Activated CD4-positive, alpha-beta T cell treated with anti-CD3 and anti-CD28 coated beads, Interleukin-10, Interleukin-2, amounts not matched to agents 100 ng/mL and 50 ng/mL, durations not matched to agents 16 hours and 8 hours (primary cell): ENCODE measurements around the gene SLC25A24.
"Not testable (repeated sequence)": the region's sequence is repeated elsewhere in the genome, so short reads cannot be mapped to it uniquely, and the experiment has no call there.

Source experiments
- DNase-seq: peaks from one replicate; pipeline ENCODE4 v3.0.0-alpha.2; 2020

SLC25A24 gene

GRCh38 chr1:108132367-108132766, 67.8 kb downstream of the SLC25A24 start:
- not testable (repeated sequence) for DNase-seq

DNA sequence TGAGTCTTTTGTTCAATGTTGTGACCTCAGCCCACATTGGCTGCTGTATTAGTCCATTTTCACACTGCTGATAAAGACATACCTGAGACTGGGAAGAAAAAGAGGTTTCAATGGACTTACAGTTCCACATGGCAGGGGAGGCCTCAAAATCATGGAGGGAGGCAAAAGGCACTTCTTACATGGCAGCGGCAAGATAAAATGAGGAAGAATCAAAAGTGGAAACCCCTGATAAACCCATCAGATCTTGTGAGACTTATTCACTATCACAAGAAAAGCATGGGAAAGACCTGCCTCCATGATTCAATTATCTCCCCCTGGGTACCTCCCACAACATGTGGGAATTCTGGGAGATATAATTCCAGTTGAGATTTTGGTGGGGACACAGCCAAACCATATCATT, 68.9 kb downstream of the SLC25A24 start:
- DNase-seq = not testable (repeated sequence)

DNA sequence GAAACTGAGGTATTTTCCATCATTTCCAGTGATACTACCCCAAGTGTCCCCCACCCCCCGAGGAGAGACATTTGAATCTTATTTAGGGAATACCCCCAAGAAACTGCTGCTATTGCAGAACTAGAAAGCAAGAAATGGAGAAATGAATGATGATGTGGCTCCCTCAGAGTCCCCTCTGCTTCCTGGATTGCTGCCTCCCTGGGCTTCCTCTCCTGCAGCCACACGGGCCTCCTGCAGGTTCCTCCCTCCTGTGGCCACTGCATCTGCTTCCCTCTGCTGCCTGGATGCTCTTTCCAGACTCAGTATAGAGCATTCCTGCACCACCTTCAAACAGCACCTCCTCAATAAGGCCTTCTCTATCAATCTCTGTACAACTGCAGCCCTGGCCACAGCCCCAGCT, 69.3 kb downstream of the SLC25A24 start:
- DNase-seq = no peak

DNA sequence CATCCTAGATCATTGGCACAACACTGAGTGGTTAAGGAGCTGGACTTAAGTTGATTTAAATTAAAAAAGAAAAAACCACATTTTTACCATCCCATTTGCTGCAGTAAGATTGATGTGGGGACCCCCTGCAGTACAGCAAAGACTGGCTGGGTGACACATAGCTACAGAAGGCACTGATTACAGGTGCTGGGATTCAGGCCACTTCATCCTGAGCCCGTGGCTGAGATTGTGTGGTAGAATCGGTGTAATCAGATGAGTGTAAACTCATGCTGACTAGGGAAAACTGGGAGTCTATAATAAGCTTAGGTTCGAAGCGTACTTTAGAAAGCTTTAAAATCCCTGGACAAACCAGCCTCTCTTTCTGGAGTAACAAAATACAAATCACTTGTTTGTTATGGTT, 70.1 kb downstream of the SLC25A24 start:
- DNase-seq = no peak

DNA sequence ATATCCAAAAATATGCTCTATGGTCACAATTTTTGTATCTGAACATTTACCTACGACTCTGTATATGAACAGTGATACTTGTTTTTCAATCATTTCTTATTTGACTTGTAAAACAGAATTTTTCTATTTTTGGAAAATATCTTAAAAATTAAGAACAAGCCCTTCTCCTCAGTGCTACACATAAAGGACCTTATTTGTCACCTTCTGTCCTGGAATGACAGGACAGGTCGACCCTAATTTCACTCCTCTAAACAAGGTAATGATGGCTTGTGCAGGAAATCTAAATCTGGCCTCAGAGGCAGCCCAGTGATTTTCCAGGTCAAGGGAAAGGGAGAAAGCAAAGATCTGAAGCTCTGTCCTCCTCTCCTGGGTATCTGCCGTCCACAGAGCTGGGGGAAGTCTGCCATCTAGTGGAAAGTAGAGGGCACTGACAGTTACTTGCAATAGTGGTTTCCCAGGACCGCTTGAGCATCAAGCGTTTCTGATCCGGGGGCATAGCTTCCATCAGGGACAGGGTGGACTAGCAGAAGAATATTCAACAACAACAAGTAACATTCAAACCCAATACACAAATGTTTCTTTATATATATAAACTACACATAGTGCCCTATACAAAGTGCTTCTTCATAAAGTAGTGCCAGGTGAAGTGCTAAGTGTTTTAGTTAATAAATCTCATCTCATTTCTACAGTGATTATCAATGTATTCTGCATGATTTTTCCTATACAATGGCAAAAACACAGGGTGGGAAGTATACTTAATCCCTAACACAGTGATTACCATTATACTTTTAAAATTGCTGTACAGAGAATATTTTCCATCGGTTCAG, 74.6 kb downstream of the SLC25A24 start:
- DNase-seq = peak; percentile 76

GRCh38 chr1:108124622-108125311, 75.4 kb downstream of the SLC25A24 start:
- DNase-seq = no peak

GRCh38 chr1:108124023-108124422, 76.1 kb downstream of the SLC25A24 start:
- DNase-seq = no peak

- no peak for DNase-seq
These were observed 78.6 kb downstream of the SLC25A24 start for GRCh38 chr1:108121358-108122143.

DNA sequence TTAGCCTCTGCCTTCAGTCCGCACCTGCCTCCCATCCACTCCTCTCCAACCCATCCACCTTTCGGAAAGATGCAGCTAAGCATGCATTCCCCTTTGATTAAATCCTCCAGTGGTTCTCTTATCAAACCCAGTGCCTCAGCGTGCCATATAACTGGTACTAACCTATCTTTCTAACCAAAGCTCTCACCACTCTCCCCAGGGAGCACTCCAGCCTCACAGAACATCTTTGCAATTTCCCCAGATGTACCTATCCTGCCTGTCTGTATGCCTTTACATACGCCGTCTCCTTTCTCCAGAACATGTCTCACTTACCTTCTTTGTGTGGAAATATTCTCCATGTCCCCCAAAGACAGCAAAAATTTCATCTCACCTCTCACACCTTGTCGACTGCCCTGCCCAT, 80.0 kb downstream of the SLC25A24 start:
- no peak for DNase-seq

DNA sequence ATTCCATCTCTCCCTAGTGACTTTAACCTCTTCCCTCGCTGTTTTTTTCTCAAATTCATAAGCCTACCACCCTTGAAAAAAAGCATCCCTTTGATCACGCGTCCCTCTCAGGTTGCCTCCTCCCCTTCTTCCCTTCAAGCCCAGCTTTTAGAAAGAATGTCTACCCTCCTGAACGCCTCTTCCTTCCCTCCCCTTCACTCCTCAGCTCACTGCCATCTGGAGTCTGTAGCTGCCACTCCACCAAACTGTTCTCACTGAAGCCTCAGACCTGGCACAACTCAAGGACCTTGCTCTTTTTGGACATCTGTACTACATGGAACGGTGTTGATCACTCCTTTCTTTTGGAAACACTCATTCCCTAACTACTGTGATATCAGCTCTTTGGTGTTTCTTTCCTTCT, 80.6 kb downstream of the SLC25A24 start:
- DNase-seq = no peak

DNA sequence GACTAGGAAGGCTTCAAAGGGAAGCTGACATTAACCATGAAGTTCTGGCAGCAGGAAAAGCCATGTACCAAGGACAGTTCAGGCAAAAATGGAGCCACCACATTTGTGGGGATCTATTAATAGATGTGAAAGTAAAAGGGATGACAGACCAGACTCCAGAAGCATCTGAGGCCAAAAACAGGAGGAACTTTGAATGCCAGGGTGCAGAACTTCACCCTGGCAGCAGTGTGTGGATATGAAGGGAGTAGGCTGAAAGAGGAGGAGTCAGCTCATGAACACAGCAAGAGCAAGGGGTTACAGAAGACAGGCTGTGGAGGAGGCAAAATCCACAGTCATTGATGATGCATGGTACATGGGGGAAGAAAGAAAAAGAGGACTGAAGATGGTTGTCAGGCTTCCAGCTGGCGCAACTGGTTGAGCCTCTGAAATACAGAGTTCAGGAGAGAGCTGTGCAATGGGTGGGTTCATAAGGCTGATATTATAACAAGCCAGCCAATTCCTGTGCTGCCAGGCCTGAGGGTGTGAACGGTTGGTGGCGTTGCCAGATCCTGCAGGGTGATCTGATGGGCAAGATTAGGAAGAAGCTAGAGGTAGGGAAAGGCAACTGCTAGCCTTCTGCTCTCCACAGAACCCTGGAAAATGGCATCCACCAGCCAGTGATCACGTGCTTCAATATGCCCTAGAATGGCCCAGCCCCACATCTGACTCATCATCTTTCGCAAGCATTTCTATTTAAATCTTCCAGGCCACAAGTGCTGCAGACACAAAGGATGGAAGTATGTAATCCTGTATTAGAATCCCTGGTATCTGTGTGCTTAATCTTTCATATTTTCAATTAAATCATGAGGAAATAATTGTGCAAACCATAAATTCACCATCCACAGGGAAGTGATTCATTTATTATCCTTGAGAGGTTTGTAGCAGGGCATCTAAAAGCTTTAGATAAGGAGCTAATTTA, 81.9 kb downstream of the SLC25A24 start:
- peak; percentile 16 for DNase-seq

DNA sequence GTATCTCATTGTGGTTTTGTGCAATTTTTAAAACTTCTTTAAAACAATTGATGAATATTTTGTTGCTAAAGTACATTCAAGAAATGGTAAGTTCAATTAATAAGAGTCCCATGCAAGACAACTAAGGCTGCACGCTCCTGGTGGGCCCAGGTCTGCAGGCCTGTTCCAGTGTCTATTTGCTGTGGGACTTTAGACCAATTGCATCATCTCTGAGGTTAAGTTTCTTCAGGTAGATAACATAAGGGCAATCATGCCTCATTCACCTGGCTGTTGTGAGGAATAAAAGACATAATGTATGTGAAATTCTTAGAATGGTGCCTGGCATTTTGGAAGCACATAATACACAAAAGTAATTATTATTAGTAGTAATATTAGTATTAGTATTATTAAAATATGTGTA, 82.9 kb downstream of the SLC25A24 start:
- no peak for DNase-seq

GRCh38 chr1:108114033-108114599, 86.0 kb downstream of the SLC25A24 start:
- DNase-seq = no peak

GRCh38 chr1:108113496-108113895, 86.6 kb downstream of the SLC25A24 start:
- no peak for DNase-seq

GRCh38 chr1:108109295-108109973, 90.7 kb downstream of the SLC25A24 start:
- no peak for DNase-seq

DNA sequence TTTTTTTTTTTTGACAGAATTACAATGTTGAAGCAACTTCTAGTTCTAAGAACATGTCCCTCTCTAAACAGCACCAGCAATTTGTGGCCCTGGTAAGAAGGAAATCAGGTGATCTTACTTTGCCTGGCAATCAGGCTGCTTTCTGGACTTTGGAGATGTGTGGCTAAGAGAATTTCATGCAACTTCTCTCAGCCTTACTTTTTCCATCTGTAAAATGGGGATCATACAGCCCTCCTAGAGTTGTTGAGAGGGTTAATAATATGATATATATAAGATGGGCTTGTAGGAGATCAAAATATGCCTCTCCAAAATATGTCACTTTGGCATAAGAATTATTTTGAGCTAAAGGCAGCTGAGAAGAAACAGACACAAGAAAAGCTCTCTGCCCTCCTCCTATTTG, 92.0 kb downstream of the SLC25A24 start:
- no peak for DNase-seq

DNA sequence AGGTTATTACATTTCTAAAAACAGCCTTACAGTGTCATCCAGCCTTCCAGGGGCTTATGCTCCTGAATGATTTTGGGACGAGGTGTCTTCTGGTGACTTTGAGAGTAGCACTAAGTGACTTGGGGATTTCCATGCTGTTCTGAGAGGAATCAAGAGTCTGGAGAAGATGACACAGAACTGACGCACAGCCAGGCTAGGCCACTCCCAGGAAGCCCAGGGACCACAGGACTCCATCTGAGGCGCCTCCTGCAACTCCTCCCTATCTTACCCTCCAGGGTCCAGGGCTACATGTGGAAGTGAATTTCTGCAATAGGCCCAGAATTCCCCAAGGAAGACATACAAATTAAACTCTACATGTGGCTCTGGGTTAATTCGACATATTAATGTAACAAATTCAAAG, 92.5 kb downstream of the SLC25A24 start:
- DNase-seq = peak; percentile 4

GRCh38 chr1:108106775-108107174, 93.4 kb downstream of the SLC25A24 start:
- DNase-seq = no peak

DNA sequence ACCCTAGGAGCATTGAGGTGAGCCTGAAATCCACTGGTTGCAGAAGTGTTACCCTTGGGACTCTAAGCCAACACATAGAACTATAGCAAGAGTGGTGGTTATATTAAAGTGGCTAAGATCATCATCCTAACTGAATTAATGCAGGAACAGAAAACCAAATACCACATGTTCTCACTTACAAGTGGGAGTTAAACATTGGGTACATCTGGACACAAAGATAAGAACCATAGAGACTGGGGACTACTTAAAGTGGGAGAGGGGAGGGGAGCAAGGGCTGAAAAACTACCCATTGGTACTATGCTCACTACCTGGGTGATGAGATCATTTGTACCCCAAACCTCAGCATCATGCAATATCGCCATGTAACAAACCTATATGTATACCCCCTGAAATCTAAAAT, 100.0 kb downstream of the SLC25A24 start:
- DNase-seq = no peak

GRCh38 chr1:108097018-108097417, 103.1 kb downstream of the SLC25A24 start:
- DNase-seq = no peak

GRCh38 chr1:108096089-108096488, 104.1 kb downstream of the SLC25A24 start:
- DNase-seq = peak; percentile 4
